HG02884 (cell line): ENCODE measurements around the gene GDPD2.
A peak's percentile ranks its signal among the peaks of the same experiment; 100 is the strongest.

Experiments used
- ATAC-seq: cut with Tn5 transposase; IDR thresholded peaks from one replicate; pipeline ENCODE4 v1.9.1; 2021; ENCODE audit warnings: mild to moderate bottlenecking, moderate library complexity; ENCODE audit not compliant: unreplicated experiment

GDPD2 gene

GRCh38 chrX:70437921-70438665 lies 15.0 kb downstream of the GDPD2 start:
- ATAC-seq, result no peak

- no peak for ATAC-seq
Observed at GRCh38 chrX:70439016-70439415, 15.9 kb downstream of the GDPD2 start.

GRCh38 chrX:70442224-70442623 lies 19.1 kb downstream of the GDPD2 start:
- no peak for ATAC-seq

GRCh38 chrX:70444326-70444945 lies 21.3 kb downstream of the GDPD2 start, which contains the start of gene DLG3:
DLG3 (plus strand) TSS chrX:70444835; CDS start chrX:70445202, 367 bp downstream.
- ATAC-seq, result no peak

- no peak for ATAC-seq
Observed at GRCh38 chrX:70444946-70445656, 22.0 kb downstream of the GDPD2 start.

GRCh38 chrX:70445951-70446350 lies 22.8 kb downstream of the GDPD2 start:
- ATAC-seq, result no peak

GRCh38 chrX:70446380-70447350 lies 23.6 kb downstream of the GDPD2 start:
- no peak for ATAC-seq

GRCh38 chrX:70449457-70449966 lies 26.4 kb downstream of the GDPD2 start:
- no peak for ATAC-seq

- peak; percentile 34 for ATAC-seq
Observed at GRCh38 chrX:70452143-70452733, 29.1 kb downstream of the GDPD2 start.

- ATAC-seq, result no peak
Observed at GRCh38 chrX:70453024-70453618, 30.0 kb downstream of the GDPD2 start.

GRCh38 chrX:70454441-70455365 lies 31.6 kb downstream of the GDPD2 start:
- ATAC-seq, result peak; percentile 33

- ATAC-seq, result peak; percentile 40
Observed at GRCh38 chrX:70455366-70456202, 32.5 kb downstream of the GDPD2 start.

- peak; percentile 35 for ATAC-seq
Observed at GRCh38 chrX:70456256-70456655, 33.1 kb downstream of the GDPD2 start.

GRCh38 chrX:70461026-70461425 lies 37.9 kb downstream of the GDPD2 start:
- ATAC-seq, result no peak

GRCh38 chrX:70464051-70464450 lies 40.9 kb downstream of the GDPD2 start:
- ATAC-seq, result no peak

- no peak for ATAC-seq
Observed at GRCh38 chrX:70466968-70467367, 43.9 kb downstream of the GDPD2 start.

- no peak for ATAC-seq
Observed at GRCh38 chrX:70468709-70469108, 45.6 kb downstream of the GDPD2 start.

- ATAC-seq, result no peak
Observed at GRCh38 chrX:70470850-70471289, 47.8 kb downstream of the GDPD2 start.
